H1 (cell line): ENCODE results near the gene STK11. TPM values are rescaled to one million over a fixed set of nuclear protein-coding genes. Genes with fewer than 3 reads are reported as not detected.

Source experiments
- CTCF ChIA-PET: fragments of 300-600 bp; sonication (Branson Sonifier 250); formaldehyde crosslinking; loops from one replicate; lab custom pipeline; 2021; ENCODE audit not compliant: partially characterized antibody; lab: Charles Lee
- POLR2A ChIA-PET: fragments of 300-600 bp; sonication (Branson Sonifier 250); formaldehyde crosslinking; loops from one replicate; lab custom pipeline; 2021; ENCODE audit warnings: inconsistent platforms; ENCODE audit not compliant: partially characterized antibody; lab: Charles Lee
- DNase-seq, 2 experiments: peaks; one replicate each; pipeline versions ENCODE4 v3.0.0 to v3.0.0-alpha.2; 2010 to 2022; ENCODE audit warnings: low spot score in 2 of 2, low read depth in 1 of 2, mixed read lengths in 1 of 2
- FAIRE-seq: peaks from 2 replicates; lab custom pipeline; 2011; peaks lifted over from hg19 to GRCh38; lab: Jason Lieb, UNC
- H2AFZ ChIP-seq: 2 replicates; pipeline ENCODE4 v1.8.1; 2012; ENCODE audit warnings: low read length, inconsistent platforms
- H2AK5ac ChIP-seq: 2 replicates; pipeline ENCODE4 v1.6.1; 2013; ENCODE audit warnings: low read depth, low read length
- H2BK120ac ChIP-seq: replicated peaks from 2 replicates; pipeline ENCODE3; 2013; ENCODE audit warnings: low read depth, low read length, inconsistent platforms
- H2BK12ac ChIP-seq: 2 replicates; pipeline ENCODE4 v1.6.1; 2013; ENCODE audit warnings: low read depth, low read length
- H2BK15ac ChIP-seq: 2 replicates; pipeline ENCODE4 v1.6.1; 2013; ENCODE audit warnings: low read length
- H2BK20ac ChIP-seq: 2 replicates; pipeline ENCODE4 v1.6.1; 2013; ENCODE audit warnings: low read length
- H2BK5ac ChIP-seq: 2 replicates; pipeline ENCODE4 v1.6.1; 2013; ENCODE audit warnings: low read depth, low read length
- H3K14ac ChIP-seq: 2 replicates; pipeline ENCODE4 v1.6.1; 2013; ENCODE audit warnings: inconsistent platforms; ENCODE audit not compliant: insufficient read length
- H3K18ac ChIP-seq: 2 replicates; pipeline ENCODE4 v1.6.1; 2013; ENCODE audit warnings: low read length; ENCODE audit errors: extremely low read depth
- H3K23ac ChIP-seq: 2 replicates; pipeline ENCODE4 v1.6.1; 2013; ENCODE audit warnings: inconsistent platforms; ENCODE audit not compliant: insufficient read length
- H3K23me2 ChIP-seq: 2 replicates; pipeline ENCODE4 v1.6.1; 2013; ENCODE audit warnings: low read depth, low read length
- H3K27ac ChIP-seq: 2 replicates; pipeline ENCODE4 v1.6.1; 2011; ENCODE audit warnings: low read depth, low read length, inconsistent platforms
- H3K27me3 ChIP-seq, 4 experiments: replicated peaks in 1 of 4; 1 replicate in 1 of 4; 2 replicates in 3 of 4; pipeline versions ENCODE4 v1.6.1 to v1.8.1; 2011 to 2013; ENCODE audit warnings: low read length in 3 of 4, mild to moderate bottlenecking in 3 of 4, inconsistent platforms in 2 of 4, mixed read lengths in 2 of 4, moderate library complexity in 1 of 4; ENCODE audit not compliant: control insufficient read depth in 3 of 4, insufficient read depth in 3 of 4; ENCODE audit errors: extremely low read depth in 1 of 4
- H3K36me3 ChIP-seq, 4 experiments: 2 replicates each; pipeline versions ENCODE4 v1.6.1 to v1.8.1; 2011 to 2013; ENCODE audit warnings: mild to moderate bottlenecking in 4 of 4, low read length in 3 of 4, moderate library complexity in 2 of 4, control low read depth in 1 of 4, inconsistent platforms in 1 of 4; ENCODE audit not compliant: insufficient read depth in 4 of 4, control insufficient read depth in 2 of 4
- H3K4ac ChIP-seq: replicated peaks from 2 replicates; pipeline ENCODE3; 2013; ENCODE audit warnings: low read length, low read depth, mixed read lengths, inconsistent platforms; ENCODE audit not compliant: insufficient read length
- H3K4me1 ChIP-seq, 4 experiments: replicated peaks in 1 of 4; 1 replicate in 1 of 4; 2 replicates in 3 of 4; pipeline versions ENCODE4 v1.6.1 to v1.8.1; 2011 to 2013; ENCODE audit warnings: low read length in 3 of 4, inconsistent platforms in 2 of 4, mixed read lengths in 1 of 4; ENCODE audit not compliant: insufficient read depth in 4 of 4, control insufficient read depth in 3 of 4
- H3K4me2 ChIP-seq, 2 experiments: 2 replicates each; pipeline versions ENCODE4 v1.6.1 to v1.8.1; 2011 to 2013; ENCODE audit warnings: low read depth in 2 of 2, low read length in 2 of 2, control low read depth in 1 of 2, inconsistent platforms in 1 of 2, mild to moderate bottlenecking in 1 of 2; ENCODE audit not compliant: insufficient read depth in 1 of 2
- H3K4me3 ChIP-seq, 4 experiments: fragments of 200-600, 300-600 bp in 1 of 4; sonication (generic), shearing (Covaris generic), sonication (Bioruptor Twin) in 1 of 4; 2 replicates each; pipeline versions ENCODE4 v1.5.1 to v1.8.1; 2011 to 2016; ENCODE audit warnings: low read length in 4 of 4, low read depth in 3 of 4, control low read depth in 2 of 4, inconsistent platforms in 2 of 4, mild to moderate bottlenecking in 2 of 4, mixed read lengths in 1 of 4, moderate library complexity in 1 of 4; ENCODE audit not compliant: insufficient read depth in 2 of 4; ENCODE audit errors: extremely low read depth in 1 of 4
- H3K56ac ChIP-seq: replicated peaks from 2 replicates; pipeline ENCODE3; 2013; ENCODE audit warnings: low read depth, mild to moderate bottlenecking, mixed read lengths, low read length, inconsistent platforms; ENCODE audit not compliant: insufficient read length
- H3K79me1 ChIP-seq: 2 replicates; pipeline ENCODE4 v1.6.1; 2013; ENCODE audit warnings: low read depth, low read length, control low read depth
- H3K79me2 ChIP-seq, 2 experiments: 2 replicates each; pipeline versions ENCODE4 v1.6.1 to v1.8.1; 2012 to 2013; ENCODE audit warnings: low read length in 2 of 2, mild to moderate bottlenecking in 2 of 2, inconsistent platforms in 1 of 2; ENCODE audit not compliant: insufficient read depth in 2 of 2, control insufficient read depth in 1 of 2
- H3K9ac ChIP-seq, 4 experiments: replicated peaks in 1 of 4; 1 replicate in 1 of 4; 2 replicates in 3 of 4; pipeline versions ENCODE4 v1.6.1 to v1.8.1; 2011 to 2013; ENCODE audit warnings: low read depth in 3 of 4, low read length in 3 of 4, control low read depth in 2 of 4, mild to moderate bottlenecking in 2 of 4, moderate library complexity in 2 of 4, inconsistent platforms in 1 of 4; ENCODE audit errors: extremely low read depth in 1 of 4
- H3K9me3 ChIP-seq, 2 experiments: 2 replicates each; pipeline versions ENCODE4 v1.6.1 to v1.8.1; 2012 to 2013; ENCODE audit warnings: mild to moderate bottlenecking in 2 of 2, moderate library complexity in 2 of 2, control low read depth in 1 of 2, inconsistent platforms in 1 of 2, low read depth in 1 of 2, low read length in 1 of 2, mixed read lengths in 1 of 2; ENCODE audit not compliant: insufficient read depth in 2 of 2
- H4K20me1 ChIP-seq, 2 experiments: replicated peaks in 1 of 2; 2 replicates each; pipeline versions ENCODE3 to v1.8.1; 2011 to 2013; ENCODE audit warnings: inconsistent platforms in 2 of 2, low read length in 2 of 2, mild to moderate bottlenecking in 1 of 2; ENCODE audit not compliant: insufficient read depth in 2 of 2, control insufficient read depth in 1 of 2
- H4K5ac ChIP-seq: 2 replicates; pipeline ENCODE4 v1.6.1; 2013; ENCODE audit warnings: low read length, low read depth, mixed read lengths, inconsistent platforms; ENCODE audit not compliant: insufficient read length
- H4K8ac ChIP-seq: 2 replicates; pipeline ENCODE4 v1.8.0; 2013; ENCODE audit warnings: mild to moderate bottlenecking, moderate library complexity, low read length, inconsistent platforms; ENCODE audit not compliant: insufficient read depth; ENCODE audit errors: extremely low read depth
- H4K91ac ChIP-seq: replicated peaks from 2 replicates; pipeline ENCODE3; 2013; ENCODE audit warnings: low read length, mixed read lengths, inconsistent platforms; ENCODE audit not compliant: insufficient read length
- SIN3A ChIP-seq, 2 experiments: IDR thresholded peaks in 1 of 2; conservative IDR thresholded peaks in 1 of 2; 2 replicates each; pipeline ENCODE4 v1.6.1; 2011 to 2012; ENCODE audit warnings: low read length in 2 of 2, improper control_type of control experiment in 1 of 2, low read depth in 1 of 2, mild to moderate bottlenecking in 1 of 2
- WGBS, 2 experiments: shearing (Covaris generic) in 1 of 2; methylation state at CpG; one replicate each; pipeline versions ENCODE4 v1.1.6 to v1.1.7; 2013 to 2015; ENCODE audit warnings: low lambda C conversion rate in 2 of 2, mixed read lengths in 2 of 2, inconsistent platforms in 1 of 2, low coverage in 1 of 2, missing lambda C conversion rate in 1 of 2; ENCODE audit not compliant: insufficient replicate concordance in 2 of 2, insufficient coverage in 1 of 2, insufficient read length in 1 of 2; ENCODE audit errors: extremely low coverage in 1 of 2, missing lambda C conversion rate in 1 of 2; 5-methylcytosine and 5-hydroxymethylcytosine counted together
- polyA plus RNA-seq, 7 experiments: library from polyadenylated mRNA; depleted of rRNA in 3 of 7; stranded (reverse) in 5 of 7; unstranded in 2 of 7; fragments of >200 nt in 5 of 7; fragments of 200-250 nt in 2 of 7; gene quantifications; 1 replicate in 5 of 7; 2 replicates in 1 of 7; 4 replicates in 1 of 7; pipeline versions ENCODE4 v1.2.1 to v1.2.3, GENCODE V29; 2011 to 2013; ENCODE audit warnings: missing spikeins in 2 of 7, mixed read lengths in 2 of 7
- total RNA-seq: library from RNA; stranded (reverse); fragmentation: NEBNext Ultra II Directional; extraction: Animal tissue kit (Norgen Biotek cat#: 25700); gene quantifications from 2 replicates; pipeline ENCODE4 v1.2.1, GENCODE V29; 2021

The STK11 gene
- total and polyA plus RNA-seq, 2 of the 8 experiments (the other 6 are each of a cell fraction or from before 2014, with no cell fraction given) = 45.3 to 70.7 TPM

- Histone ChIP-seq H3K4me2 (no peak overlapping the region), H3K56ac (no peak overlapping the region), H3K18ac (no peak overlapping the region), H3K27ac (no peak overlapping the region), H3K36me3 (no peaks in the 10 kb centered on the region), H3K27me3 (no peaks in the 10 kb centered on the region), H4K8ac (no peak overlapping the region; the same call in 1 of the 2 replicates), H3K23ac (no peak overlapping the region), H3K79me1 (peaks cover 29% of the 10 kb centered on the region), H3K79me2 (peaks cover 0 to 38% of the 10 kb centered on the region in 2 experiments; a peak in 3 of 4 replicates), H3K14ac (no peak overlapping the region), H2BK15ac (no peak overlapping the region), H2BK20ac (no peak overlapping the region), H2AFZ (no peak overlapping the region), H2BK12ac (no peak overlapping the region), H3K23me2 (no peaks in the 10 kb centered on the region), H3K4ac (no peak overlapping the region), H2BK120ac (no peak overlapping the region), H3K9me3 (no peaks in the 10 kb centered on the region), H2BK5ac (no peak overlapping the region), H2AK5ac (no peak overlapping the region), H4K20me1 (peaks cover 0 to 30% of the 10 kb centered on the region in 2 experiments), H4K5ac (no peak overlapping the region), H3K4me1 (peaks cover 0 to 13% (median 11%) of the 10 kb centered on the region in 4 experiments; a peak in 6 of 7 replicates), H3K9ac (no peak overlapping the region), H3K4me3 (no peak overlapping the region), H4K91ac (no peak overlapping the region)
- FAIRE-seq (no peak), DNase-seq (no peak)
- ChIA-PET CTCF (no interaction called here), POLR2A (interaction anchor here (1.8 kb wide), 1 partner anchor 48 kb away, joined by 4 read pairs; no protein-coding TSS in a partner anchor)
- no peak for TF ChIP-seq SIN3A (conservative IDR thresholded peaks at IDR 0.05 in 1 of 2, IDR thresholded peaks at IDR 0.05 in 1 of 2; ENCODE audit: low read depth in 1 of 2, low read length in 2 of 2)
- 86% methylated on average over 14 of the region's 21 CpGs; no CpG with 5 or more reads in 1 of the 2 experiments for WGBS, 2 experiments
Observed at GRCh38 chr19:1164684-1165531, 40.7 kb upstream of the STK11 start.
